Neural cell (in vitro differentiated cells): ENCODE measurements around the gene HSPB6.

Experiments used
- EP300 ChIP-seq: fragments of 450-650 bp; conservative IDR thresholded peaks from 2 replicates; pipeline ENCODE4 v1.6.1; 2014; ENCODE audit warnings: antibody characterized with exemption, mild to moderate bottlenecking, moderate library complexity; ENCODE audit not compliant: poor library complexity, severe bottlenecking
- POLR2AphosphoS5 ChIP-seq: IDR thresholded peaks from 2 replicates; pipeline ENCODE4 v1.6.1; 2012

- no peak for TF ChIP-seq EP300
- no peak for TF ChIP-seq POLR2AphosphoS5
These were observed 29.5 kb downstream of the HSPB6 start for GRCh38 chr19:35727053-35727955.
